OCI-LY7 (cell line): ENCODE measurements around the gene ANKRD45.

ENCODE experiments used
- CTCF ChIP-seq: fragments of 200-600 bp; sonication (generic); conservative IDR thresholded peaks from 2 replicates; pipeline ENCODE4 v1.5.1; 2014; ENCODE audit warnings: mild to moderate bottlenecking, antibody characterized with exemption, low read length, moderate library complexity, mixed read lengths
- EZH2phosphoT487 ChIP-seq: fragments of 200-600 bp; sonication (generic); IDR thresholded peaks from 2 replicates; pipeline ENCODE4 v1.6.1; 2018; ENCODE audit warnings: low read depth, borderline replicate concordance, mild to moderate bottlenecking, mixed run types, antibody characterized with exemption, low read length, moderate library complexity, mixed read lengths

- TF ChIP-seq CTCF (no peak), EZH2phosphoT487 (no peak)
Observed at GRCh38 chr1:173570370-173571007, 99.2 kb downstream of the ANKRD45 start.
